Fibroblast of lung (primary cell): ENCODE data around the gene TMEM258. TPM values are rescaled to one million over a fixed set of nuclear protein-coding genes. Genes with fewer than 3 reads are reported as not detected.

Source experiments
- DNase-seq, 2 donors: peaks; one replicate each; pipeline versions ENCODE4 v3.0.0 to v3.0.0-alpha.2; 2010; ENCODE audit warnings: low read depth in 2 of 2
- H2AFZ ChIP-seq: 2 replicates; pipeline ENCODE4 v1.5.1; 2012; ENCODE audit warnings: low read length, control low read depth, inconsistent platforms
- H3K27ac ChIP-seq: 2 replicates; pipeline ENCODE4 v1.5.1; 2011; ENCODE audit warnings: low read length, control low read depth; ENCODE audit not compliant: insufficient read depth
- H3K27me3 ChIP-seq: 2 replicates; pipeline ENCODE4 v1.5.1; 2011; ENCODE audit warnings: mild to moderate bottlenecking, low read length; ENCODE audit not compliant: control insufficient read depth, insufficient read depth
- H3K36me3 ChIP-seq: 2 replicates; pipeline ENCODE4 v1.5.1; 2011; ENCODE audit warnings: low read length; ENCODE audit not compliant: control insufficient read depth, insufficient read depth
- H3K4me1 ChIP-seq: 2 replicates; pipeline ENCODE4 v1.5.1; 2011; ENCODE audit warnings: low read length; ENCODE audit not compliant: control insufficient read depth, insufficient read depth; ENCODE audit errors: extremely low read depth
- H3K4me2 ChIP-seq: 2 replicates; pipeline ENCODE4 v1.5.1; 2011; ENCODE audit warnings: low read length, control low read depth; ENCODE audit not compliant: insufficient read depth; ENCODE audit errors: extremely low read depth
- H3K4me3 ChIP-seq, 4 experiments: fragments of 200-600 bp in 1 of 4; sonication (generic) in 1 of 4; replicated peaks in 1 of 4; 2 replicates each; pipeline ENCODE4 v1.5.1; 2011 to 2016; ENCODE audit warnings: low read length in 4 of 4, low read depth in 3 of 4, mild to moderate bottlenecking in 3 of 4, control low read depth in 2 of 4, inconsistent platforms in 1 of 4, mixed read lengths in 1 of 4; ENCODE audit not compliant: insufficient read depth in 1 of 4; ENCODE audit errors: control extremely low read depth in 1 of 4
- H3K79me2 ChIP-seq: 2 replicates; pipeline ENCODE4 v1.5.1; 2012; ENCODE audit warnings: mild to moderate bottlenecking, low read length, inconsistent platforms; ENCODE audit not compliant: control insufficient read depth, insufficient read depth
- H3K9ac ChIP-seq: 2 replicates; pipeline ENCODE4 v1.5.1; 2011; ENCODE audit warnings: mild to moderate bottlenecking, low read length, control low read depth; ENCODE audit not compliant: insufficient read depth
- H3K9me3 ChIP-seq: 2 replicates; pipeline ENCODE4 v1.5.1; 2012; ENCODE audit warnings: low read depth, low read length; ENCODE audit not compliant: control insufficient read depth, insufficient read depth
- H4K20me1 ChIP-seq: 2 replicates; pipeline ENCODE4 v1.5.1; 2011; ENCODE audit warnings: low read length; ENCODE audit not compliant: control insufficient read depth, insufficient read depth; ENCODE audit errors: extremely low read depth
- EZH2 ChIP-seq: IDR thresholded peaks from 2 replicates; pipeline ENCODE4 v1.5.1; 2012; ENCODE audit warnings: low read length, control low read depth, mild to moderate bottlenecking; ENCODE audit errors: missing control alignments
- polyA plus RNA-seq, 2 donors: library from polyadenylated mRNA; depleted of rRNA in 1 of 2; stranded (reverse) in 1 of 2; unstranded in 1 of 2; fragments of >200 nt; gene quantifications; 2 replicates each; pipeline ENCODE4 v1.2.1, GENCODE V29; 2011 to 2012; ENCODE audit warnings: missing spikeins in 1 of 2
- total RNA-seq: library from RNA; depleted of rRNA; stranded (reverse); fragments of >200 nt; gene quantifications from 2 replicates; pipeline ENCODE4 v1.2.1, GENCODE V29; 2014
- TF ChIP-seq, protein P1 (sequence below), 2 donors: IDR thresholded peaks in 1 of 2; conservative IDR thresholded peaks in 1 of 2; 1 replicate in 1 of 2; 2 replicates in 1 of 2; pipeline ENCODE4 v1.5.1; 2011 to 2012; ENCODE audit warnings: low read length in 2 of 2, control low read depth in 1 of 2, inconsistent platforms in 1 of 2, low read depth in 1 of 2, mild to moderate bottlenecking in 1 of 2

Gene TMEM258
- total and polyA plus RNA-seq, 2 donors (not counting 1 experiment from before 2014, with no cell fraction given), result 173 to 245 TPM

GRCh38 chr11:61782299-61782698, 10.1 kb downstream of the TMEM258 start:
- H2AFZ ChIP-seq, result no peak overlapping the region
- H3K4me2 ChIP-seq, result no peak overlapping the region
- no peaks in the 10 kb centered on the region for H3K4me1 ChIP-seq
- no peaks in the 10 kb centered on the region for H3K9me3 ChIP-seq
- H3K79me2 ChIP-seq, result no peaks in the 10 kb centered on the region
- DNase-seq, result no peak
- no peaks in the 10 kb centered on the region for H3K27me3 ChIP-seq
- peaks cover 1% of the 10 kb centered on the region for H3K36me3 ChIP-seq
- no peaks in the 10 kb centered on the region for H4K20me1 ChIP-seq
- TF ChIP-seq, protein P1, sequence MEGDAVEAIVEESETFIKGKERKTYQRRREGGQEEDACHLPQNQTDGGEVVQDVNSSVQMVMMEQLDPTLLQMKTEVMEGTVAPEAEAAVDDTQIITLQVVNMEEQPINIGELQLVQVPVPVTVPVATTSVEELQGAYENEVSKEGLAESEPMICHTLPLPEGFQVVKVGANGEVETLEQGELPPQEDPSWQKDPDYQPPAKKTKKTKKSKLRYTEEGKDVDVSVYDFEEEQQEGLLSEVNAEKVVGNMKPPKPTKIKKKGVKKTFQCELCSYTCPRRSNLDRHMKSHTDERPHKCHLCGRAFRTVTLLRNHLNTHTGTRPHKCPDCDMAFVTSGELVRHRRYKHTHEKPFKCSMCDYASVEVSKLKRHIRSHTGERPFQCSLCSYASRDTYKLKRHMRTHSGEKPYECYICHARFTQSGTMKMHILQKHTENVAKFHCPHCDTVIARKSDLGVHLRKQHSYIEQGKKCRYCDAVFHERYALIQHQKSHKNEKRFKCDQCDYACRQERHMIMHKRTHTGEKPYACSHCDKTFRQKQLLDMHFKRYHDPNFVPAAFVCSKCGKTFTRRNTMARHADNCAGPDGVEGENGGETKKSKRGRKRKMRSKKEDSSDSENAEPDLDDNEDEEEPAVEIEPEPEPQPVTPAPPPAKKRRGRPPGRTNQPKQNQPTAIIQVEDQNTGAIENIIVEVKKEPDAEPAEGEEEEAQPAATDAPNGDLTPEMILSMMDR (conservative IDR thresholded peaks at IDR 0.05 in 1 of 2, IDR thresholded peaks at IDR 0.05 in 1 of 2; ENCODE audit: low read depth in 1 of 2, low read length in 2 of 2), result no peak
- TF ChIP-seq EZH2, result no peak
- no peak overlapping the region for H3K4me3 ChIP-seq
- H3K9ac ChIP-seq, result no peak overlapping the region
- no peak overlapping the region for H3K27ac ChIP-seq

DNA sequence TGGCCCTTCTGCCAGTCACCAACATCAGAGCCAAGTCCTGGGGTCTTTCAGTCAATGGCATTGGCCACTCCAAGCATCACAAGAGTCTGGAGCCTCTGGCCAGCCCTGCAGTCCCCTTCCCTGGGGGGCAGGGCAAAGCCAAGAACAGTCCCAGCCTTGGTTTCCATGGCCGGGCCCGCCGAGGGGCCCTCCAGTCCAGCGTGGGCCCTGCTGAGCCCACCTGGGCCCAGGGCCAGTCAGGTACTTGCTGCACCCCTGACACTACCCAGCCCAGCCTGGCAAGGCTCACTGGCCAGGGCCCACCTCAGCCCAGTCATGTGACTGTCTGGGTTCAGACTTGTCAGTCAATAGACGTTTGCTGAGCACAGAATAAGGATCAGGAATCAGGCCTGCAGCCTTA, 10.8 kb downstream of the TMEM258 start:
- no peaks in the 10 kb centered on the region for H3K36me3 ChIP-seq
- TF ChIP-seq, protein P1 (conservative IDR thresholded peaks at IDR 0.05 in 1 of 2, IDR thresholded peaks at IDR 0.05 in 1 of 2; ENCODE audit: low read depth in 1 of 2, low read length in 2 of 2), result no peak
- no peak for TF ChIP-seq EZH2
- no peaks in the 10 kb centered on the region for H3K27me3 ChIP-seq
- no peak overlapping the region for H3K4me3 ChIP-seq
- no peaks in the 10 kb centered on the region for H3K9me3 ChIP-seq
- H3K9ac ChIP-seq, result no peak overlapping the region
- no peaks in the 10 kb centered on the region for H3K4me1 ChIP-seq
- DNase-seq, result no peak
- no peaks in the 10 kb centered on the region for H4K20me1 ChIP-seq
- no peak overlapping the region for H3K4me2 ChIP-seq
- H2AFZ ChIP-seq, result no peak overlapping the region
- no peak overlapping the region for H3K27ac ChIP-seq
- H3K79me2 ChIP-seq, result no peaks in the 10 kb centered on the region

- Histone ChIP-seq H3K4me2 (no peak overlapping the region), H3K27ac (no peak overlapping the region), H3K9ac (no peak overlapping the region), H2AFZ (no peak overlapping the region), H3K27me3 (no peaks in the 10 kb centered on the region), H4K20me1 (no peaks in the 10 kb centered on the region), H3K36me3 (no peaks in the 10 kb centered on the region), H3K79me2 (no peaks in the 10 kb centered on the region), H3K4me1 (no peaks in the 10 kb centered on the region), H3K9me3 (no peaks in the 10 kb centered on the region), H3K4me3 (no peak overlapping the region)
- DNase-seq, result no peak
- TF ChIP-seq, protein P1 (conservative IDR thresholded peaks at IDR 0.05 in 1 of 2, IDR thresholded peaks at IDR 0.05 in 1 of 2; ENCODE audit: low read depth in 1 of 2, low read length in 2 of 2), result no peak
- TF ChIP-seq EZH2, result no peak
Measured at GRCh38 chr11:61780581-61781162, 11.7 kb downstream of the TMEM258 start.
